NCI-H146 (cell line): Measurements from ENCODE around the gene ENOX2.

ENCODE experiments used
- DNase-seq: peaks from one replicate; lab custom pipeline; 2025; lab: John Stamatoyannopoulos, UW

Gene ENOX2

DNA sequence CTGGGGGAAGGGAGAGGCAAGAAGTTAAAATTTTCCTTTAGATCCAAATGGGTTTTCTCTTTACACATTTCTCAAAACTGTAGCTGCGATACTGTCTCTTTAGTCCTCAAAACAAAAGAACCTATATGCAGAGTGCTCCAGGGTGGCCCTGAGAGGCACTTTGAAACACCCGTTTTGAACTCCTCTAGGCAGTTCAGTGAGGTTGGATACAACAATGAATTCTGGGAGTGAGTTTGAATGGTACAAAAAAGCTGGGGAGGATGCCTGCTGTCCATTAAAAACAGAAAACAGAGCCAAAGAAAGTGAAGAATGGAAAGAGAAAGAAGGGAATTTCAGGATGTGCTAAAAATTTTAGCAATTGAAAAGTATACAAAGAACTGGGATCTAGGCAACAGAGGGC lies 23.1 kb downstream of the ENOX2 start:
- no peak for DNase-seq

DNA sequence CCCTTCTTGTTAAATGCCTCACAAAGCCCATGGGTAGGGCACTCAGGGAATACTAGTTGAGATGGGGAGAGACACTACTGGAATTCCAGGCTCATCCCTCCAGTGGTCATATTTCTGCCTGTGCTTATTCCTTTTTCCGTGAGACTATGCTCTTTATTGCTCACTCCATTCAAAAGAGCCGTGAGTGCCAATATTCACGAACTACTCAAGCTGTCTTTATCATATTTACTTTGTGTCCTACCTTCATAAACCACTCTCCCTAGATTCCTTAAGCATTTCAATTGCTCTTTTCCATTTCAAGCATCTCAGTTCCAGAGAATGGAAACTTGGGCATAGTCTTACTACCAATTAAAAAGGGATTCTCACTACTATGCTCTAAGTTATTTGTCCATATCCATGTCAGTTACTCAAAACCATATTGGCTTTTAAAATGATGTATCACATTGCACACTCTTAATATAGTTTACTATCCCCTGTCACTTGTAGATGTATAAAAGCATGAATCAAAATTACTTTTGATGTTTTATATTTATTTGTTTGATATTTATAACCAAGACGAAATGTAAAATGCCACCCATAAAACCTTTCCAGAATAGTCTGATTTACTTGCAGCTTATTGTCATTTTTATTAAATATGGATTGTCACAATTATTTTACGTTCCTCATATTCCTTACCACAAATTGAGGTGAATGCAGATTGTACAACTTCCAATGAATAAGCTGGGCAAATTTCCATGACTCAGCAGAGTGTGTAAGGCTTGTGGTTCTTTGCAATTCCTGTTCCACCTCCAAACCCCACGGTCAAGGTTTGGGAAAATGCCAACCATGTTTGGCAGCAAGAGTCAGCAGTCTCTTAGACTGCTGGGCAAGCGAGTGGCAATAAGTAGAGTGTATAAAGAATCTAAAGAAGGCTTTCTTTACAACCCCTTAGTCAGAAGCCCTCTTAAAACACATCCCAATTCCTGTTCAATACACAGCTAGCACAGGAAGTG lies 24.4 kb downstream of the ENOX2 start:
- no peak for DNase-seq

DNA sequence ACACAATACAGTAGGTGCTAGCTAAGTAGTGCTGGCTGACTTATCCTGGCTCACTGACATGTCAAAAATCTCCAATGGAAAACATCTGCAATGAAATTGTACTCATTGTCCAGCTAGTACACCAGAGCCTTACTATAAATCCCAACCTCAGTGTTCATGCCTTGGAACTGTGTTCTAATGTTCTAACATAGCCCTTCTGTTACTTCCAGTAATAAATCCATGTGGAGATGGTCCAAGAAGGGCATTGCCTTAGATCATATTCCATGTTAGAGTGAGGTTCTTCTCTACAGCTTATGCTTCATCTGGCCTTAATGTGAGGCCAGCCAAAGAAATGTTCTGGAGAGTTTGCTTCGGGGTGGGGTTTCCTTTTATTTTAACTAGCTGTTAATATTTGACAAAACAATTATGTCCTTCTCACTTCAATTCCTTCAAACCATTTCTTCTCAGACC lies 25.1 kb downstream of the ENOX2 start:
- no peak for DNase-seq

DNA sequence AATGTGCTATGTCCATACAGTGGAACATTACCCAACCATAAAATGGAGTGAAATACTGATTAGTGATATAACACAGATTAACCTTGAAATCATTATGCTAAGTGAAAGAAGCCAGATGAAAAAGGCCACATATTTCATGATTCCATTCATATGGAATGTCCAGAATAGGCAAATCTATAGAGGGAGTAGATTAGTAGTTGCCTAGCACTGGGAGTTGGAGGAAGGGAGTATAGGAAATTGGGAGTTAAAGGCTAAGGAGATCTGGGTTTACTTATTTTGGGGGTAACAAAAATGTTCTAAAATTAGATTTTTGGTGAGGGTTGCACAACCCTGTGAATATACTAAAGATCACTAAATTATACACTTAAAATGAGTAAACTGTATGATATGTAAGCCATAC lies 26.8 kb downstream of the ENOX2 start:
- no peak for DNase-seq

DNA sequence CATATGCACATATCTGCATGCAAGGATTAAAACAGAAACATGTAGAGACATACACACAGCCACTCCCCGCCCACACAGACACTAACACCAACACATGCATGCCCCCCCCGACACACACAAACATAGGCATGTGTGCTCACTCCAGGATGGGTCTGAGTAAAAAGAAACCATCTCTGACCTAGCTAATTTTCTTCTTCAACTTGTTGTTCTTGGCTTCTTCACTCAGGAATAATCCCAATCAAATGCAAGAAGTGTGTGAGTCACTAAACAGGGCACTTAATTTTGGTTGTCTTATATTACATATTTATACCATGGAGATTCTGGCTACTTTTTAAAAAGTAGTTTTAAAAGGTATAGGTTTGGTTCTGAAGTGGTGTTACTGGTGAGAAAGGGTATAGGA lies 28.3 kb downstream of the ENOX2 start:
- no peak for DNase-seq

DNA sequence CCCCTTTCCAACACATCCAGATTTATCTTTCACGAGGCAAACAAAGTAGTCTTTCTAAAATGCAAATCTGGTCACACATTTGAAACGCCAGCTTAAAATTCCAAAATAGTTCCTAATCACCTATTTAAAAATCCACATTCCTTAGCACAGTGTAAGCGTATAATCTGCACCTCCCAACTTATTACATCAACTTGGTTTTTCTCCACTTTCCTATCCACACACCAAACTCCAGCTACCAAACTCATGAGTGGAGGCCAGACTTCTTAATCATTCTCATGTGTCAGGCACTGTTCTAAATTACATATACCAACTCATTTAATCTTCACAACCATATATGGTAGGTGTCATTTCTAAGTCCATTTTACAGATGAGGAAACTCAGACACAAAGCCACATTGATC lies 33.8 kb downstream of the ENOX2 start:
- DNase-seq = no peak

DNA sequence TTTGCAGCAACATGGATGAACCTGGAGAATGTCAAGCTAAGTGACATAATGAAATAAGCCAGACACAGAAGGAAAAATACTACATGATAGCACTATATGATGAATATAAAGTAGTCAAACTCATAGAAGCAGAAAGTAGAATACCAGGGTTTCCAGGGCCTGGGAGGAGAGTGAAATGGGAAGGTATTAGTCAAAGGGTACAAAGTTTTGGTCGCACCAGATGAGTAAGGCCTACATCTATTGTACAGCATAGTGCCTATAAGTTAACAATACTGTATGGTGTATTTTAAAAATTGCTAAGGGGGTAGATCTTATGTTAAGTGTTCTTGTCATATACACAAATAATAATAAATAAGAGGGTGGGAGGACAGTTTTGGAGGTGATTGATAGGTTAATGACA lies 41.5 kb downstream of the ENOX2 start:
- no peak for DNase-seq

DNA sequence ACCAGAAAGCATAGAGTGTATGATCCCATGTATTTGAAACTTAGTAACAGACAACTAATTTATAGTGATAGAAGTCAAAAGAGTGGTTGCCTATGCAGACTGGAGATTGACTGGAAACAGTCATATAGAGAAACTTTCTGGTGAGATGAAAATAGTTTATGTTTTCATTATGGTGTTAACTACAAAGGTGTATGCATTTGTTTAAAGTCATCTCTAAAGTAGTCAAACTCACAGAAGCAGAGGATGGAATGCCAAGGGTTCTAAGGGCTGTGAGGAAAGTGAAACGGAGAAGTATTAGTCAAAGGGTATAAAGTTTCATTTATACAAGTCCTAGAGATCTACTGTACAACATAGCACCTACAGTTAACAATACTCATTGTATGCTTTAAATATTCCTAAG lies 45.8 kb downstream of the ENOX2 start:
- no peak for DNase-seq

DNA sequence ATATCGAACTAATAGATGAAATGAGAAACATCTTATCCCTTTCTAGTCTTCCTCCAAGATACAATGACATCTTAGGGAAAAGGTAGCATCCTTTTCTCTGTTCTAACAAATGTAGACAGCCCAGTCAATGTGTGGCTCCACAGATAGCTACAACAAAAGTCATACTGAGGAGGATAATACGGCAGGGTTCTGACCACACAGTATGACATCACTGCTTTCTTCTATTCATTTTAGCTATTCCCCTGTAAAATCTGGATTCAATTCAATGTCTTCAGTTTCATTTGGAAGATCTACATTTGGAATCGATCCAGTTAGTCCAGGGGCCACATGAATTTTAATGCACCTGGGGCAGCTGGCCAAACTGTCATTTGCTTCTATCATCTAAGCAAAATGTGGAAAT lies 51.4 kb downstream of the ENOX2 start:
- DNase-seq = no peak

DNA sequence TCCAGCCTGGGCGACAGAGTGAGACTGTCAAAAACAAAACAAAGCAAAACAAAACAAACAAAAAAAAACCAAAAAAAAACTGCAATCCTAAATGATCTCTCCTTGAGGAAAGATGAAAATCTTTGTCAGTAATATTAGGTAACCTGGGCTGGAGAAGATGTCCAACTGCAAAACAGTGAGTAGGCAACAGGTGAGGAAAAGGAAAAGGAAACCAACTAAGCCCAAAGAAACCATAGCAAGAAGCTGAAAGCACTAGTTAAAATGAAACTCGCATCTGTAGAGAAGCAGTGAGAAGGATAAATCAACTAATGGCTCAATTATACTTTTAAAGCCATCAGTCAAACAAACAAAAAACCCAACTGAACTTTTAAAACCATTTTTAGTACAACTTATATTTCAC lies 54.2 kb downstream of the ENOX2 start:
- no peak for DNase-seq

DNA sequence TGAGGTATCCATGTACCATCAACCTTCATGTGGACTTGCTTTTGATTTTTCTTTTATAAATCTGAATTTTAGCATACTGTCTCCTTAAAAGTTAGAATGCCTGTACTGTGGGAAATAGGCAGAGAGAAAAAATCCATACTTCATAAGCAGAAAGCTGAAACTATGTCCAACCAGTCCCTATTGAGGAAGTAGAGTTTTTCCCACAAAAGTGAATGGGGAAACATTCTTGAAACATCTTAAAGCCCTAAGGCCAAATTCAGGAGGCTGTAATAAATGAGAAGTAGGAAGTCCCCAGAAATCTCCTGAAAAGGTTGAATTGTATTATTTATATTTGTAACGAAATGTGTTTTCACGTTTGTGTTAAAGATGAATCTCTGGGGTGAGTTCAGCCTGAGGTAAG lies 56.3 kb downstream of the ENOX2 start:
- DNase-seq = no peak

DNA sequence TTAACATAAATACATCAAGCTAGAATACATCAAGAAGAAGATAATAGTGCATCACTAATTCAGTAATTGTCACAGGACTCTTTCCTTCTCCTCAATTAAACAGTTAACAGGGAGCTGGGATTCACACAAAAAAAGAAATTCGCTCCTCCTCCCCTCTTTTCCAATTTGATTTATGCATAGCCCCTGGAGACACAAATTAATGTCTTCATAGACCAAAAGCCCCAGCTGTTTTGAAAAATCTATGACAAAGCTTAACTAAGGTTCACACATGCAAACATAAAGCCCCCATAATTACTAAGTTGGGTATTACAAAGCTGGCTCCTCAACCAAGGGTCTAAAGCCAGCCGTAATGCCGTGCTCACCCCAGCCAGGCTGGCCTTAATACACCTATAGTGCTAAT lies 61.2 kb downstream of the ENOX2 start:
- DNase-seq = no peak

DNA sequence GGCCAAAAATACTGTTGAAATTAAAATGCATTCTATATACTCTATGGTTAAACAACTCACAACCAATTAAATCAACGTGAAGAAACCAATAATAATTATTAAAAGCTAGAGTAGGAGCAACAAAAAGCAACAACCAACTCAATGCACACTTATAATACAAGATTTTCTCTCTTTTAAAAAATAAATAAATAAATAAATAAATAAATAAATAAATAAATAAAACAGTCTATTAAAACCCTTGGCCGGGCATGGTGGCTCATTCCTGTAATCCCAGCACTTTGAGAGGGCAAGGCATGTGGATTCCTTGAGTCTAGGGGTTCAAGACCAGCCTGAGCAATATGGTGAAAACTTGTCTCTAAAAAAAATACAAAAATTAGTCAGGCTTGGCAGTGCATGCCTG lies 62.7 kb downstream of the ENOX2 start:
- DNase-seq = no peak

DNA sequence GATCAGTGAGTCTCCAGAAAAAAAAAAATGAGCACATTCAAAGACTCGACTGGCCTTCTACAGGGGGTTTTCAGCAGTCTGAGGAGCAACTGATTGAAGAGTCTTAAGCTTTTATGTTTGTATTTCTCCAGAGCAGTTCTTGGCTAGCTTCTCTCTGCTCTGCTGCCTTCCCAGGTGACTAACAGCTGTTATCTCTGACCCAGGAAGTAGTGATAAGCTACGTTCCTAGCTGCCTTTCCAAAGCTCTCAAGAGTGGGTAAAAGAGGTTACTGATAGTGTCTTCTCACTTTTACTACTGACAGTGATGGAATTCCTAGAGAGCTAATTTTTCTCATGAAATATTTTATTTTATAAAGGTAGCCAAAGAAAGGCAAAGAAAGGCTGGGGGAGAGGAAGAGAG lies 66.6 kb downstream of the ENOX2 start:
- DNase-seq = no peak

DNA sequence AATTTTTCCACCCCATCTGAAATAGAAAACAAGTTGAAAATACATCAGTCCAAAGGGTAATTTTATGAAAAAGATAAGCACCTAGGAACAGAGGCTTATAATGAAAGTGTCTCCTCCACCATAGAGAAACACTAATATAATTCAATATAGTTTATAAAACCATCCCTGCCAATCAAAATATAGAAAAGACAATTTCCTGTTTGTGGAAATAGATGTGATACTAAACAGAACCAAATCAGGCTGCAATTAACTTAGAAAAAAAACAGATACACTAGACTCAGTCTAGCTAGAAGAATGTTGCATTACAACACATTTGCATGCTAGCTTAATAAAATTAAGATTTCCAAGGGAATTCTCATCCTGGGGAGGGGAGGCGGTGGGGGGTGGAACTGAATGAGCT lies 68.2 kb downstream of the ENOX2 start:
- no peak for DNase-seq

DNA sequence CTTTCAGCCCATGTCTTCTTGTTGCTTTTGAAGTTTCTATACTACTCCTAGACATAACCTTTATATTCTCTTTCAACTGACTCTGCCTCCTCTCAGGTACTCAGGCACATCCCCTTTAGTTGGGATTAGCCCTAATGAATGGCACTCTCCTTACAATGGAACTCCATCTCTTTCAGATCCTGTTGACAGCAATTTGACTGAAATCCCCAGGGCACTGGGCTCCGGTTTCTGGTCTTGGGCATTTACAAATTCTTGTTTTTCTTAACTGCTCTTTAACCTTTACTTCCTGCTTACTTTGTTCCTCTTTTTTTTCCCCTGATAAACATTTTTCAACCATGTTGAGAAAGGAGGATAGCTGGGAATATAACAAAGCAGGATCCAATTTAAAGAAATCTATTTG lies 68.9 kb downstream of the ENOX2 start:
- DNase-seq = no peak

DNA sequence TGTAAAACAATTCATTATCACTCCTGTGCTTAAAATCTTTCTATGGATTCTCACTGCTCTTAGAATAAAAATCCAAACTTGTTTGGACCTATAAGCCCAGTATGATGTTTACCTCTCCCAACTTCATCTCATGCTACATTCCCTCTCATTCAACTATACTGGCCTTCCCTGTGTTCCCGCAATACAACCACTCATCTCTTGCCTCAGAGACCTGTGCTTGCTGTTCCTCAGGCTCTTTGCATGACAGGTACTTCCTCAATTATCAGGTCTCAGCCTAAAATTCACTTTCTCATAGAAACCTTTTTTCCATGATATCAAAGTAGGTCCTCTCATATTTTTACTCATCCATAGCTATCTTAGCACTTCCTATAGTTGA lies 71.7 kb downstream of the ENOX2 start:
- DNase-seq = no peak

DNA sequence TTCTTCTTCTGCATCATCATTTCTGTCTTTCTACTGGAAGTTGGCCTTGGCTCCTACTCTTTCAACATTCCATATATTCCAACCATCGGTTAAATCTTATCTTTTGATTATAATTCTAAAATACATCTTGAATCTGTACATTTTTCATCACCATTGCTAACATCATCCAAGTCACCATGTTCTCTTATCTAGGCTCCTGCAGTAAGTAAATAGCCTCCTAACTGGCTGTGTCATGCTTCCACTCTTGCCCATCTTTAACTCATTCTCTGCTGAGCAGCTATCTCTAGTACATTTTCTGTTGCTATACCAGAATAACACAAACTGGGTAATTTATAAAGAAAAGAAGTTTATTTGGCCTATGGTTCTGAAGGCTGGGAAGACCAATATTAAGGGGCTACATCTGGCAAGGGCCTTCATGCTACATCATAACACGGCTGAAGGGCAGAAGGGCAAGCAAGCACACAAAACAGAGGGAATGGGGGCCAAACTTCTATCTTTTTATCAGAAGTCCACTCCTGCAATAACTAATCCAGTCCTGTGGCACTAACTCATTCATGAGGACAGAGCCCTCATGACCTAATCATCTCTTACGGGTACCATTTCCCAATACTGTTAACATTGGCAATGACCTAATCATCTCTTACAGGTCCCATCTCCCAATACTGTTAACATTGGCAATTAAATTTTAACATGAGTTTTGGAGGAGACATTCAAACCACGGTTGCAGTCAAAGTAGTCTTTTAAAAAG lies 72.2 kb downstream of the ENOX2 start:
- no peak for DNase-seq

DNA sequence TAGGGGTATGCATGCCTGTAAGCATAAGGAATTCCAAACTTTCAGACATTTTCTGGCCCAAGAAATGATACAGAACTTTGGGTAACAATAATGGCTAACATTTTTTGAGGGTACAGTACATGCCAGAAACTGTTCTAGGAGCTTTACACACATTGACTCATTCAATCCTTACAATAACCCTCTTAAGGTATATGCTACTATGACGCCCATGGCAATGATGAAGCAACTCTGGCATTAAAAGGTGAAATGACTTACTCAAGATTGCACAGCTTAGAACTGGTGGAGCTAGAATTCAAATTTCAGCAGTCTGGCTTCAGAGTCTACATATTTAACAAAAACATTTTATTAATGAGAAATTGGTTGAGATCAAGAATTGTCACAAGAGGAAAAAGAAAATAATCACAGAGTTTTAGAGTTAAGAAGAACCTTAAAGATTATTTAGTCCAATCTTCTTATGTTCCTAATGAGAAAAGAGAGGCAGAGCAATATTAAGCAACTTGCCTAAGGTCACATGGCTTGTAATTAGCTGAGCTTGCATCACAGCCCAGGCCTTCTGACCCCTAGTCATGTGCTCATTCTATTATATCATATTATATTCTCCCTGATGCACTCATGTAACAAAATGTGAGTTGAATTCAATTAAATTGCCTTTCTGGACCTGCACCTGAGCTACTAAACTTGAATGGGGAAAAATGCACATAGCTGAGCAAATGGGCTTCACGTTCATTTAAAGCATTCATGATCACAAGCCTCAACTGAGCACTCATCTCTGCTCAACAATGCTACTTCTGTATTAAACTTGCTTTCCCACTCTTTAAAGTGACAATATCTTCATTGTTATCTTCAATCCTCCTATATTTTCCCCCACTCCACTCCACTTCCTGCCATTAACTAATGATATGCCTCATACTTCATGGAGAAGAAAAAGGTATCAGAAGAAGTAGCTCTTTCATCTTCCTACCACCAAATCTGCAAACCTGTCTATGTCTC lies 73.2 kb downstream of the ENOX2 start:
- DNase-seq = no peak

DNA sequence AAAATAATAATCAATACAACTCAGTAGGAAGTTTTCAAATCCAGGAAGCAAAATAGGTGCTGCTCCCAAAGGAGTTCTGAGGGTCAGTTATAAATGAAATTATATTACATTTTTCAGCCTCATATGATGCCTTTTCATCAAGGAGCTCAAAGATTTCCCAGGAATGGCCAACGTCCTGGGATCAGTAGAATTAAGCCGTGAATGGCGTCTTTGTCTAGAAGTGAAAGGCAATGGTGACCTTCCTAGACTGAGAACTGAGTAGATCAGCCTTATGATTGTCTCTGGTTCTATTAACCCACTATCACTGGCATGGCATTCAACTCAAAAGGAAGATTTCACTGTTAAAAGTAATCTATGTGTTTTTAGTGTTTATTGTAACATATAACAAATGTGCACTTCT lies 74.4 kb downstream of the ENOX2 start:
- no peak for DNase-seq

DNA sequence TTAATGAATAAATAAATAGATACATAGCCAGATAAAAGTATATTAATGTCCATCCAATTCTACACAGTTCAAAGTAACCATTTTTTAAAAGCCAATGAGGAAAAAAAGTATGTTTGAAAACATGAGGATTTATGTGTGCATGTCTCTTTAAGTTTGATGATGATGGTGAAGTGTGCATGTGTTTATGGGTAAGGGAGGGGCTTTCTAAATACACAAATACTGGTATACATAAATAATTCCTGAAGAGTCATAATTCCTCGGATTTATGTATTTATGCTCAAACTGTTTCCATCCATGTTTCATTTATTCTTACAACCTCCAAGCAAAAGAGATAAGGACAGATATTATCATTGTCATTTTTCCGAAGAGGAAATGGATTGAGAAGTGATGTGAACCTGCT lies 75.4 kb downstream of the ENOX2 start:
- no peak for DNase-seq

DNA sequence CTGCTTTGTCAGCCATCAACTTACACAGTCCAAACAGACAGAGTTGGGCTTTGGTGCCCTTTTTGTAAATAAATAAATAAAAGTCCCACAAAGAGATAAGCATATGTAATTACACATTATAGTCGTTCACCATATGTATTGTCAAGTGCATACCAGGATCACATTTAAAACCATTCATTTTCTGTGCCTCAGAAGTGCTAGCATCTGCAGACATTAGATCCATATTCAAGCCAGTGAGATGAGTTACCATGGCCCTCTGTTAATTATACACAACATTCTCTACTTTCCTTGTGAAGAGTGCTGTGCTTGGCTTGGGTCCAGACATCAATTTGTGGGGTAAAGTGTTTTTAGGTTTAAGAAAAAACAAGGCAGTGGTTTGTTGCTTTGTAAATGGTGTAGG lies 76.8 kb downstream of the ENOX2 start:
- DNase-seq = no peak
